Endothelial cell of umbilical vein (primary cell): ENCODE measurements around the gene SLC5A8. TPM values are rescaled to one million over a fixed set of nuclear protein-coding genes. Genes with fewer than 3 reads are reported as not detected.

Experiments
- BruUV-seq: library from RNA; stranded (reverse); fragments of 400-500 nt; replicated peaks from 2 replicates; lab custom pipeline; 2021; lab: Mats Ljungman, UMichigan
- CTCF ChIA-PET: fragments of 300-600, 350-600 bp; sonication (Branson Sonifier 250); formaldehyde crosslinking; loops from one replicate; lab custom pipeline; 2021; ENCODE audit warnings: antibody characterized with exemption, inconsistent platforms; lab: Charles Lee
- POLR2A ChIA-PET: fragments of 300-600, 350-600 bp; sonication (Branson Sonifier 250); formaldehyde crosslinking; loops from one replicate; lab custom pipeline; 2021; ENCODE audit warnings: antibody characterized with exemption, inconsistent platforms; lab: Charles Lee
- DNase-seq: peaks from one replicate; pipeline ENCODE4 v3.0.0-alpha.2; 2011; ENCODE audit warnings: low read depth, low spot score
- FAIRE-seq: peaks from 2 replicates; lab custom pipeline; 2011; peaks lifted over from hg19 to GRCh38; lab: Jason Lieb, UNC
- H2AFZ ChIP-seq: 2 replicates; pipeline ENCODE4 v1.6.0; 2012; ENCODE audit warnings: low read depth, low read length, control low read depth, inconsistent platforms
- H3K27ac ChIP-seq: 2 replicates; pipeline ENCODE4 v1.5.1; 2011; ENCODE audit warnings: low read depth, mild to moderate bottlenecking, control low read depth, low read length, moderate library complexity; ENCODE audit not compliant: insufficient read depth
- H3K27me3 ChIP-seq, 2 experiments: 2 replicates each; pipeline versions ENCODE4 v1.6.0 to v1.6.1; 2011; ENCODE audit warnings: low read length in 2 of 2, mixed read lengths in 1 of 2; ENCODE audit not compliant: control insufficient read depth in 2 of 2, insufficient read depth in 2 of 2
- H3K36me3 ChIP-seq, 2 experiments: 2 replicates in 1 of 2; 3 replicates in 1 of 2; pipeline ENCODE4 v1.5.1; 2011; ENCODE audit warnings: low read length in 2 of 2, mild to moderate bottlenecking in 1 of 2, moderate library complexity in 1 of 2; ENCODE audit not compliant: control insufficient read depth in 2 of 2, insufficient read depth in 2 of 2; ENCODE audit errors: extremely low read depth in 1 of 2
- H3K4me1 ChIP-seq: 3 replicates; pipeline ENCODE4 v1.5.1; 2011; ENCODE audit warnings: mild to moderate bottlenecking, low read length; ENCODE audit not compliant: control insufficient read depth, insufficient read depth; ENCODE audit errors: extremely low read depth
- H3K4me2 ChIP-seq: 2 replicates; pipeline ENCODE4 v1.6.1; 2011; ENCODE audit warnings: low read length, control low read depth, mixed read lengths; ENCODE audit not compliant: insufficient read depth
- H3K4me3 ChIP-seq, 3 experiments: fragments of 200-600 bp in 1 of 3; sonication (generic), shearing (Covaris generic) in 1 of 3; replicated peaks in 1 of 3; 2 replicates each; pipeline ENCODE4 v1.5.1; 2011 to 2016; ENCODE audit warnings: control low read depth in 3 of 3, low read length in 3 of 3, mild to moderate bottlenecking in 2 of 3, inconsistent platforms in 1 of 3, low read depth in 1 of 3, moderate library complexity in 1 of 3; ENCODE audit not compliant: insufficient read depth in 1 of 3
- H3K79me2 ChIP-seq: 2 replicates; pipeline ENCODE4 v1.6.0; 2012; ENCODE audit warnings: low read length, inconsistent platforms; ENCODE audit not compliant: control insufficient read depth, insufficient read depth
- H3K9ac ChIP-seq: replicated peaks from 2 replicates; pipeline ENCODE3; 2011; ENCODE audit warnings: low read length, control low read depth; ENCODE audit not compliant: insufficient read depth; ENCODE audit errors: extremely low read depth
- H3K9me1 ChIP-seq: replicated peaks from 3 replicates; pipeline ENCODE4 v1.6.0; 2011; ENCODE audit warnings: mild to moderate bottlenecking, low read length; ENCODE audit not compliant: control insufficient read depth, insufficient read depth; ENCODE audit errors: extremely low read depth
- H3K9me3 ChIP-seq: replicated peaks from 2 replicates; pipeline ENCODE4 v1.5.1; 2012; ENCODE audit warnings: low read length, inconsistent platforms; ENCODE audit not compliant: control insufficient read depth, insufficient read depth
- H4K20me1 ChIP-seq: replicated peaks from 2 replicates; pipeline ENCODE3; 2011; ENCODE audit warnings: mild to moderate bottlenecking, low read length; ENCODE audit not compliant: control insufficient read depth, insufficient read depth; ENCODE audit errors: extremely low read depth
- CTCF ChIP-seq, 2 donors: IDR thresholded peaks; 1 replicate in 1 of 2; 2 replicates in 1 of 2; pipeline ENCODE4 v1.5.1; 2011; ENCODE audit warnings: low read length in 2 of 2, mild to moderate bottlenecking in 2 of 2, moderate library complexity in 2 of 2, control low read depth in 1 of 2, inconsistent platforms in 1 of 2, low read depth in 1 of 2; ENCODE audit not compliant: insufficient read depth in 1 of 2; ENCODE audit errors: extremely low read depth in 1 of 2
- EZH2 ChIP-seq: IDR thresholded peaks from 2 replicates; pipeline ENCODE4 v1.6.1; 2012; ENCODE audit warnings: borderline replicate concordance, low read depth, mild to moderate bottlenecking, moderate library complexity, low read length, inconsistent platforms; ENCODE audit not compliant: severe bottlenecking
- FOS ChIP-seq: IDR thresholded peaks from 2 replicates; pipeline ENCODE4 v1.6.1; 2011; ENCODE audit warnings: mild to moderate bottlenecking, low read length, moderate library complexity, borderline replicate concordance; ENCODE audit not compliant: insufficient read depth
- GATA2 ChIP-seq: IDR thresholded peaks from 2 replicates; pipeline ENCODE4 v1.7.0; 2011; ENCODE audit warnings: low read depth, mild to moderate bottlenecking, moderate library complexity, mixed read lengths, low read length; ENCODE audit not compliant: insufficient read length, insufficient read depth
- JUN ChIP-seq: IDR thresholded peaks from 2 replicates; pipeline ENCODE4 v1.6.1; 2011; ENCODE audit warnings: borderline replicate concordance, low read depth; ENCODE audit not compliant: insufficient read length, insufficient read depth
- MYC ChIP-seq: IDR thresholded peaks from one replicate; pipeline ENCODE4 v1.6.1; 2011; ENCODE audit warnings: mild to moderate bottlenecking, low read depth, low read length
- POLR2A ChIP-seq: IDR thresholded peaks from 2 replicates; pipeline ENCODE4 v1.6.1; 2012; ENCODE audit warnings: low read depth, mild to moderate bottlenecking, control low read depth, low read length
- POLR2AphosphoS5 ChIP-seq: IDR thresholded peaks from 2 replicates; pipeline ENCODE4 v1.6.1; 2012; ENCODE audit warnings: low read depth, mild to moderate bottlenecking, control low read depth, low read length, moderate library complexity; ENCODE audit not compliant: insufficient read depth
- dilution Hi-C: fragments of 300-500 bp; cut with MboI; formaldehyde crosslinking; loops from one replicate; pipeline ENCODE4 v1.15.0; 2019; ENCODE audit warnings: low sequenced_read_pairs; ENCODE audit not compliant: extremely low pct_ligation_motif_present
- intact Hi-C: fragments of 100-400 bp; cut with micrococcal nuclease; formaldehyde crosslinking; loops from one replicate; pipeline ENCODE4 v1.10.0; 2022
- polyA plus RNA-seq, 4 experiments: library from polyadenylated mRNA; depleted of rRNA in 3 of 4; stranded (reverse) in 3 of 4; unstranded in 1 of 4; fragments of >200 nt; gene quantifications; 2 replicates each; pipeline versions ENCODE4 v1.2.1 to v1.2.3, GENCODE V29; 2011 to 2012; ENCODE audit warnings: missing spikeins in 1 of 4
- total RNA-seq: library from RNA; stranded (reverse); gene quantifications from 2 replicates; pipeline ENCODE4 v1.2.3, GENCODE V29; 2021
- TF ChIP-seq, protein P1 (sequence below): IDR thresholded peaks from 2 replicates; pipeline ENCODE4 v1.6.1; 2011; ENCODE audit not compliant: insufficient read depth, insufficient read length

SLC5A8 gene
- total and polyA plus RNA-seq, 2 donors (not counting 3 experiments of a cell fraction or from before 2014, with no cell fraction given) = not detected

DNA sequence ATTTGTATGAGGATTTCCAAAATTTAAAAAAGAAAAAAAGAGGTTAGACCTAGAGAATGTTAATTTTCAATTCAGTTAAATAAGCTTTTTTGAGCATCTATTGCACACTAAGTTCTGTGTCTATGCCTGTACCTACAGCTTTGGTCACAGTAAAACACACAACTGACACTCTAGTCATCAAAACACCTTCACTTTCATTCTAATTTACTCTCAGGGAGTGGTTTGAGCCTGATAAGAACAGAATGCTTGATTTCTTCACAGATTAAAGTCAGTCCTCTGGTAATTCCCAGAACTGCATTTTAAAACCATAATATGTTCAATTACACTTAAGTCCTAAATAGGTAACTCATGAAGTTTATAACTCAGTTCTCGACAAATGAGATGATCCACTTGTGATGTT is 9.2 kb downstream of the SLC5A8 start:
- Histone ChIP-seq H3K9ac (no peak overlapping the region), H3K27me3 (no peaks in the 10 kb centered on the region)

GRCh38 chr12:101200145-101200544 is 9.9 kb downstream of the SLC5A8 start:
- no peaks in the 10 kb centered on the region for H3K79me2 ChIP-seq
- dilution Hi-C loops = no loop called here
- intact Hi-C loops = loop anchor here (5.0 kb wide), 1 partner anchor 828 kb away; no protein-coding TSS in a partner anchor
- H3K9me1 ChIP-seq = no peaks in the 10 kb centered on the region
- H3K9me3 ChIP-seq = no peaks in the 10 kb centered on the region
- POLR2A ChIA-PET = no interaction called here
- DNase-seq (no peak), FAIRE-seq (no peak)
- no peak overlapping the region for H3K9ac ChIP-seq
- CTCF ChIA-PET = no interaction called here
- H4K20me1 ChIP-seq = no peaks in the 10 kb centered on the region
- no peaks in the 10 kb centered on the region for H3K27me3 ChIP-seq
- BruUV-seq = no TSS peak
- H3K4me1 ChIP-seq = no peaks in the 10 kb centered on the region
- TF ChIP-seq GATA2 (no peak), EZH2 (no peak), MYC (no peak), CTCF (IDR thresholded peaks at IDR 0.05; ENCODE audit: extremely low read depth in 1 of 2, insufficient read depth in 1 of 2, low read depth in 1 of 2, low read length in 2 of 2) (no peak), JUN (no peak), POLR2A (no peak), POLR2AphosphoS5 (no peak), FOS (no peak)
- TF ChIP-seq, protein P1, sequence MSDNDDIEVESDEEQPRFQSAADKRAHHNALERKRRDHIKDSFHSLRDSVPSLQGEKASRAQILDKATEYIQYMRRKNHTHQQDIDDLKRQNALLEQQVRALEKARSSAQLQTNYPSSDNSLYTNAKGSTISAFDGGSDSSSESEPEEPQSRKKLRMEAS = no peak
- no peaks in the 10 kb centered on the region for H3K36me3 ChIP-seq
- no peak overlapping the region for H3K4me2 ChIP-seq
- no peak overlapping the region for H3K27ac ChIP-seq
- H2AFZ ChIP-seq = no peak overlapping the region
- no peak overlapping the region for H3K4me3 ChIP-seq

More for the DNA sequence above, 9.2 kb downstream of the SLC5A8 start:
- no peak for TF ChIP-seq CTCF (IDR thresholded peaks at IDR 0.05; ENCODE audit: extremely low read depth in 1 of 2, insufficient read depth in 1 of 2, low read depth in 1 of 2, low read length in 2 of 2)
- no peak for TF ChIP-seq MYC
- no peak for TF ChIP-seq JUN
- DNase-seq (no peak), FAIRE-seq (no peak)
- Histone ChIP-seq H3K4me1 (no peaks in the 10 kb centered on the region), H3K9me3 (no peaks in the 10 kb centered on the region), H4K20me1 (no peaks in the 10 kb centered on the region), H3K79me2 (no peaks in the 10 kb centered on the region), H2AFZ (no peak overlapping the region), H3K4me2 (no peak overlapping the region), H3K4me3 (no peak overlapping the region), H3K27ac (no peak overlapping the region), H3K9me1 (no peaks in the 10 kb centered on the region), H3K36me3 (no peaks in the 10 kb centered on the region)
- ChIA-PET CTCF (no interaction called here), POLR2A (no interaction called here)
- BruUV-seq = no TSS peak
- dilution Hi-C loops (no loop called here), intact Hi-C loops (loop anchor here (5.0 kb wide), 1 partner anchor 829 kb away; no protein-coding TSS in a partner anchor)
